SK-N-MC (cell line): ENCODE data around the gene CD19.

Experiments used
- EZH2 ChIP-seq: fragments of 200-600 bp; sonication (generic); IDR thresholded peaks from one replicate; pipeline ENCODE4 v1.6.1; 2017; ENCODE audit warnings: antibody characterized with exemption
- FOXP2 ChIP-seq: optimal IDR thresholded peaks from 2 replicates; pipeline ENCODE3; 2011; ENCODE audit warnings: mild to moderate bottlenecking, moderate library complexity; ENCODE audit not compliant: insufficient read depth; ENCODE audit errors: extremely low read length, control extremely low read depth
- POLR2AphosphoS5 ChIP-seq: IDR thresholded peaks from 2 replicates; pipeline ENCODE4 v1.6.1; 2012; ENCODE audit warnings: mild to moderate bottlenecking, low read depth, low read length, borderline replicate concordance

GRCh38 chr16:28927815-28928214 is 4.0 kb upstream of the CD19 start:
- no peak for TF ChIP-seq EZH2
- no peak for TF ChIP-seq POLR2AphosphoS5
- no peak for TF ChIP-seq FOXP2
